ENCODE results near the gene HSPG2. TPM values are rescaled to one million over a fixed set of nuclear protein-coding genes. Genes with fewer than 3 reads are reported as not detected.

The HSPG2 gene
- total and polyA plus RNA-seq, 2 of the 13 experiments (the other 11 are each of a cell fraction or from before 2014, with no cell fraction given), result 9.1 to 13.1 TPM

GRCh38 chr1:21783679-21784603 lies 153.2 kb downstream of the HSPG2 start (continued):
- no peak for TF ChIP-seq BRD4 (CRISPR knock-in tag; IDR thresholded peaks at IDR 0.05)
- 0 out of 2 replicates have a peak, but pooled peaks have one; percentile 54 for TF ChIP-seq FOSL2 (CRISPR knock-in tag; IDR thresholded peaks at IDR 0.05)
- TF ChIP-seq NCOR1 (IDR thresholded peaks at IDR 0.05; ENCODE audit: borderline replicate concordance, low read length), result no peak
- no peak for TF ChIP-seq ARID2 (CRISPR knock-in tag; IDR thresholded peaks at IDR 0.05; ENCODE audit: borderline replicate concordance)
- peak; percentile 63 for TF ChIP-seq TBL1XR1 (IDR thresholded peaks at IDR 0.05; ENCODE audit: borderline replicate concordance, low read length, partially characterized antibody)
- TF ChIP-seq FOSL1 (CRISPR knock-in tag; IDR thresholded peaks at IDR 0.05; ENCODE audit: borderline replicate concordance), result no peak
- no peak for TF ChIP-seq ZNF713 (CRISPR knock-in tag; IDR thresholded peaks at IDR 0.05)
- TF ChIP-seq ZNF790 (CRISPR knock-in tag; IDR thresholded peaks at IDR 0.05; ENCODE audit: borderline replicate concordance), result no peak
- peak; percentile 43; the same call in 1 of the 2 replicates for TF ChIP-seq NR2F6 (IDR thresholded peaks at IDR 0.05)
- peak; percentile 65; the same call in 1 of the 2 replicates for TF ChIP-seq NR2F6 (CRISPR knock-in tag; IDR thresholded peaks at IDR 0.05)
- no peak for TF ChIP-seq GMEB1 (CRISPR knock-in tag; IDR thresholded peaks at IDR 0.05; ENCODE audit: borderline replicate concordance)
- no peak for TF ChIP-seq ZNF891 (CRISPR knock-in tag; IDR thresholded peaks at IDR 0.05)
- TF ChIP-seq TERF1 (CRISPR knock-in tag; IDR thresholded peaks at IDR 0.05), result no peak
- TF ChIP-seq ZBTB10 (CRISPR knock-in tag; IDR thresholded peaks at IDR 0.05; ENCODE audit: borderline replicate concordance), result no peak
- no peak for TF ChIP-seq ZNF33B (CRISPR knock-in tag; IDR thresholded peaks at IDR 0.05)
- no peak for TF ChIP-seq HOXA5 (CRISPR knock-in tag; IDR thresholded peaks at IDR 0.05)
- TF ChIP-seq MLLT10 (CRISPR knock-in tag; IDR thresholded peaks at IDR 0.05), result no peak
- TF ChIP-seq HIC2 (CRISPR knock-in tag; IDR thresholded peaks at IDR 0.05; ENCODE audit: low read depth), result peak; percentile 61
- TF ChIP-seq GPN1 (CRISPR knock-in tag; IDR thresholded peaks at IDR 0.05; ENCODE audit: borderline replicate concordance), result no peak
